NOMO-1 (cell line): ENCODE results near the gene NOVA2.

Experiments used
- DNase-seq, 2 experiments: peaks; one replicate each; lab custom pipeline; 2025; ENCODE audit not compliant: unreplicated experiment in 2 of 2; lab: John Stamatoyannopoulos, UW

The NOVA2 gene

DNA sequence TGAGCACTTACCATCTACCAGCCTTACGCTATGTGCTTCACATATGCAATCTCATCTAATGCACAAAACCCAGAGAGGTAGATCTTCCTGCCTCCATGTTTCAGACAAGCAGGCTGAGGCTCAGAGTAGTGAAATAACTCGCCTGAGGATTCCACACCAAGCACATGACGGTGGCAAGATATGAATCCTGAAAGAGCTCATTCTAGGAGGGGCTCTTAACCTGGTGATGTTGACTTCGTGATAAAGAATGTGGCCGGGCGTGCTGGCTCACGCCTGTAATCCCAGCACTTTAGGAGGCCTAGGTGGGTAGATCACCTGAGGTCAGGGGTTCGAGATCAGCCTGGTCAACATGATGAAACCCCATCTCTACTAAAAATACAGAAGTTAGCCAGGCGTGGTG, 5.0 kb downstream of the NOVA2 start:
- no peak for DNase-seq

DNA sequence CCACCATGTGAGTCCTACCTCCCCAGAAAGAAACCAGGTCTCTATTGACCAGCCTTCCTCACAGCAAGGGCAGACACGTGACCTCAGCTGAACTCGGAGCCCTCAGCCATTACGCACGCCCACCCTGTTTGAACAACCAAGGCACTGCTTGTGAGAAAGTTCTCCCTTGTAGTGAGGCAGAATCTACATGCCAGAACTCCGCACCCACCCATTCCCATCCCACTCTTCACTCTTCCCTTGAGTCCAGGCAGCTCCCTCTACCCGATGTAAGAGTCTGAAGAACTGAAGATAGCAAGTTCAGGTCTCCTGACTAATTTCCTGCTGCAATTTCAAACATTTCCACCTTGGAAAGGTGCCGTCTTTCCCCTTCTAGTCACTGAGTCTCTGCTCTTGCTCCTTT, 6.4 kb downstream of the NOVA2 start:
- DNase-seq = no peak

DNA sequence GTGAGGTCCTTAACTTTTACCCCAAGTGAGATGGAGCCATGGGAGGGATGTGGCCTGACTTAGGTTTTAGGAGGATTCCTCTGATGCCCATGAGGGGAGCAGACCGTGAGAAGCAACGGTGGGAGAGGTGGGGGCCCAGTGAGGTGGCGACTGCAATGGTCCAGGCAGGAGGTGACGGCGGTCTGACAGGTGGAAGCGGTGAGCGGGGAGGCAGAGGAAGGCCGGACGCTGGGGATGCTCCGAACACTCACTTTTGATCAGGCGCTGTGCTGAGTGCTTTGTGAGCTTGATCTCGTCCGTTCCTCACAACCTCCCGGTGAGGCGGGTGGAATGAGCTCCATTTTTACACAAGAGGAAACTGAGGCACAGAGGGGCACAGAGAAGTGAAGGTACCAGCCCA, 11.6 kb downstream of the NOVA2 start:
- DNase-seq = no peak

DNA sequence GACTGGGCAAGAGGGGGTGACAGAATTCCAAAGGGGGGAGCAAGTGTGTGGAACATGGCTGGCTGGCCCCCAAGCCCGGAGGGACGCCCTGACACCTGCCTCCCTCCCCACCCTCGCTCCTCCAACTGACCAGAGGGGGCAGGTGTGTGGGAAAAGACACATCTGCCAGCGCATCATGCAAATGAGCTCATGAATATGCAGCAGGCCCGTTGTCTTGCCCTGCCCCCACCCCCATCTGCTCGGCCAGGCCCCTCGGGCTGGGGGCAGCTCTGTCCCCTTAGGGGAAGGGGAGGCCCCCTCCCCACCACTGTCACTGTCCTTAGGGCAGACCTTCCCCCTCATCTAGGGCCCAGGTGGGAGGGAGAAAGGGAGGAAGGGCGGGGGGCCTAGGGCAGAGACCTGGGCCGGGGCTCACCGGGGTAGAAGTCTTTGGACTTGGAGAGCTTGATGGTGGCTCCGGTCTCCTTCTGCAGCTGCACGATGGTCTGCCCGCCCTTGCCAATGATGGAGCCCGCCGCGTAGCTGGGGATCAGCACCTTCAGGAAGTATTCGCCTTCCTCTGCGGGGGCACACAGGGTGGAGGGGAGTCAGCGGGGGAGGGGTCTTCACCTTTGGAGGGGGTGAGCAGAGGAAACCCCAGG, 12.9 kb downstream of the NOVA2 start:
- DNase-seq = no peak

DNA sequence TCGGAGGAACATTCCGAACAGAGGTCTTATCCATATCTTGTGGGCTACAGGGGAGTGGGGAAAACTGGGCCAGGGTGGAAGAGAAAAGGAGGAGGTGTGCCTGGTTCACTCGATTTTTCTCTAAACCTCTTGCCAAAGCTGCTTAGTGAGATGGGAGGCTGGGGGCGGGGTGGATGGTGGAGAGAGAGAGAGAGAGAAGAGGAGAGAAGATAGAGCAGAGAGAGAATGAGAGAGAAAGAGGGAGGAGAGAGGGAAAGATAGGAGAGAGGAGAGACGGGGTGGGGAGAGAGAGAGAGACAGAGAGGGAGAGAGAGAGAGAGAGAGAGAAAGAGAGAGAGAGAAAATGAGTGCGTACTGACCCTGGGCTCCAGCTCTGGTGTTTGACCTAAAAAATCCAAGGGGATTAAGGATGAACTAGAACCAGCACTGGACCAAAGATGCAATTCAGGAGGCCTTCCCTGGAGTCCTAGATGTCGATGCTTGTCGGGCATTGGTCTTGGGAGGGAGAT, 14.1 kb downstream of the NOVA2 start:
- DNase-seq = no peak

DNA sequence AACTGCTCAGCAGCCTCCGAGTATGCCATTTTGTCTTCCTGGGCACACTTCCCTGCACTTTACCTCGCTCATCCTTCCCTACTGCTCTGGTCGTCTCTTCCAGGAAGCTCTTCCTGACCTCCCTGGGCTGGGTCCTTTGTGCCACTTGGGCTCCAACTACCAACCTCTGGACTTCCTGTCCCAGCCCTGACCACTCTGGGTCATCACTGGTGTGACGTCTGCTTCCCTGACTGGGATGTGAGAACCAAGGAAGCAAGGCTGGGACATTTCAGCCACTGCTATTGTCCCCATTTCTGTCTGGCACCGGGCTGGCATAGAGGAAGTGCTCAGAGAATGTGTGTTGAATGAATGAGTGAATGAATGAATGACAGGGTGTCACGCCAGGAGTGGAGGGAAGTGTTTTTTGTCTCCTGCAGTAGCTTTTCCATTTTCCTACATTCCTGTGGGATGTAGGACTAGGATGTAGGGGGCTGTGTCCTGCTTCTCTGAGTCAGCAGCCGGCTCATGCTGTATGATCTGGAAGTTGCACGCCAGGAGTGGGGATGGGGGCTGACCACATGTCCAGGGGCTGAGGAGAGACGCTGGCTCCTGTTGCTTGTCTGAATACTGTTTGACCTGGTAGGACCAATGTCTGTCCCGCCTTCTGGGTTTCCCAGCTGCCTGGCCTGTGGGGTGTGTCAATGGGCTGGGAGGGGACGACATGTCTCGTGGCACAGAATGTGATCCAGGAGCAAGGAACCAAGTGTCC, 14.7 kb downstream of the NOVA2 start:
- DNase-seq = no peak

DNA sequence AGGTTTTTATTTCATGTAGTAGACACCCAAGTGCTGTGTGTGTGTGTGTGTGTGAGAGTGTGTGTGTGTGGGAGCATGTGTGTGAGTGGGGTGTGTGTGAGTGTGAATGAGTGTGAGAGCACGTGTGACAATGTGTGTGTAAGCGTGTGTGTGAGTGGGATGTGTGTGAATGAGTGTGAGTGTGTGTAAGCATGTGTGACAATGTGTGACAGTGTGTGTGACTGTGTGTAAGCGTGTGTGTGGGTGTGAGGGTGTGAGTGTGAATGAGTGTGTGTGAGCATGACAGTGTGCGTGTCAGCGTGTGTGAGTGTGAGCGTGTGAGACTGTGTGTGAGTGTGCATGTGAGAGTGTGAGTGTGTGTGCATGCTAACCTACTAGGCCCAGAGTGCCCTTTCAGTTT, 15.3 kb downstream of the NOVA2 start:
- no peak for DNase-seq

DNA sequence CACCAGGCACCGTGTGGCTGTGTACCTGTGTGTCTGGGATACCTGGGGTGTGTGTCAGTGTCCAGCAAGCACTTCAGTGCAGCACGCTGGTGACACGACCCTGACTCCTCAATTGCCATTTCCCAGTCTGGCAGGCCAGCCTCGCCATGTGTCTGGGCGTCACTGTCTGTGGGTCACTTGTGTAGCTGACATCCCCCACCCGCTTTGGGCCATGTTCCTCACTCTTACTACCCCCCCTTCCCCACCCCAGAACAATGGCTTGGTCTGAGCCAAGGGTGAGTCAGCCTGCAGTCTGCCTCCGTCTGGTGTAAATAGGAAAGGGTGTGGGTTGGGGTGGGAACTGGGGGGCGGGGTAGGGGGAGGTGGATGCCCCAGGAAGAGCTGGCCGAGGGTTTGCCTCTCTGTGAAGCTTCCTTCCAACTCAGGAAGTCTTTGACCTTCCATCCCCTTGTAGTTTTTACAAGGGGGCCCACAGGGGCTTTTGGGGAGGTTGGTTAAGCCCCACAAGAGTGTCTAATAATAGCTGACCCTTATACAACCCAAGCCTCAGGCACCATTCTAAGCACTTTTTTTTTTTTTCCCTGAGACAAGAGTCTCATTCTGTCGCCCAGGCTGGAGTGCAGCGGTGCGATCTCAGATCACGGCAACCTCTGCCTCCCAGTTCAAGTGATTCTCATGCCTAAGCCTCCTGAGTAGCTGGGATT, 17.6 kb downstream of the NOVA2 start:
- no peak for DNase-seq

DNA sequence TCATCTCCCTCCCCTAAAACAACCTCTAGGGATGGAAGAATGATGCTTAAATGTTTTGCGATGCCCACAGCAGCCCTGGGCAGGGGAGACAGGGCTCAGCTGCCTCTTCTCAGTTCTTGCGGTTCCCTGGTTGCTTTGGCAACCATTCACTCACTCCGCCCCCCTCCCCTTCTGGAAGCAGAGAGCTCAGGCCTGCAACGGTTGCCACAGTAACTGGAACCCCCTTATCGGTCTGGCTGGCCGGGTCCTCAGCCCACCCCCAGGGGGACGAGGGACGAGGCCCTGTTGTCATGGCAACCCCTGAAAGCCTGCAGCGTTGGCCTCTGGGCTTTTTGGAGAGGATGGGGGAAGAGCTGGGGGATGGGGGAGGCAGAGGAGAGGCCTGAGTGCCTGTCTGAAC, 19.5 kb downstream of the NOVA2 start:
- no peak for DNase-seq

DNA sequence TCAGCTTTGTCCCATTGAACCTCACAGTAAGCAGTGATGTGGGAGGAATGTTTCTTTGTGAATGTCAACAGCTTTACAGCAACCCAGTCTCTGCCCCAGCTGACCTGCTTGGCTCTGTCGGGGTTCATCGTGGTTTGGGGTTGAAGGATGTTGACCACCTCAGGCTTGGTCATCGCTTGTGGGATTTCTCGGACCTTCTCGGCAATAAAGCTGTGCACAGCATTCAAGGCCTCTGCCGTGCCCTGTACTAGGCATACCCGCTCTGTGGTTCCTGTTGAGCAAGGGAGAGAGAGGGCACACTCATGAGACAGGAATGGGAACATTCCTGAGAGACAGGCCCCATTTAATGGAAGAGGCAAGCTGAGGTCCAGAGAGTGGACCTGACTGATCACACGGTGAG, 20.0 kb downstream of the NOVA2 start:
- DNase-seq = no peak

DNA sequence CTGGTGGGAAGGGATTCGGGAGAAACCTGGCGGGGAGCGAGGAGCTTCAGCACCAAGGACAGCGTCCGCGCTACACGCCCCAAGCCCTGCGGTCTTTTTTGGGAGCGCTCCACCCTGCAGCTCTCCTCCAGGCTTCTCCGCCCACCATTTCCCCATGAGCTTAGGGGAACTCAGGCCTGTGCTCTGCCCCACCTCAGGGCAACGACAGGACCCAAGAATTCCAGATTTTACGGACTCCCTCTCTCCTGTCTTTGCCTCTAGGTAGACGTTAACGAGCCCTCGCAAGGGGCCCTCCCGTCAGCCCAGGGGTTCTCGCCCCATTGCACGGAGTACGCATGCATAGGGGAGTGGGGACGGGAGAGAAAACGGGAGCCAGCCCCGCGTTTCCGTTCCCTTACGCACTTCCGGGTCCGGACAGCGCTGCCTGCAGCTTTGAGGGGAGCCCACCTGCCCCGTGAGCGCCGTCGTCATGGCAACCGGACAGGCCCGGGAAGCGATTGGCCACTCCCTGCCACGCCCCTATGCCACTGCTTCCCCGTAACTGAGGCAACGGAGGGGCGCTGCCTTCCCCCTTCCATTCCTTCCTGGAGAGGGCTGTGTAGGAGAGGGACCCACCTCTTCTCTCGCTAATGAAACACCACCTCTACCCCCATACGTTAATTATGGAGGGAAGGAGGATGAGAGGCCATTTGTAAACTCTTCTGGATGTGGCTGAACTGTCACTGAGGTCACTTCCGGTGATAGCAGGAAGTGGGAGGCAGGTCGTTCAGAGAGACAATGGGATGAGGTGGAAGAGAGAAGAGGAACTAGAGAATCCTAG, 20.8 kb downstream of the NOVA2 start:
- no peak for DNase-seq

DNA sequence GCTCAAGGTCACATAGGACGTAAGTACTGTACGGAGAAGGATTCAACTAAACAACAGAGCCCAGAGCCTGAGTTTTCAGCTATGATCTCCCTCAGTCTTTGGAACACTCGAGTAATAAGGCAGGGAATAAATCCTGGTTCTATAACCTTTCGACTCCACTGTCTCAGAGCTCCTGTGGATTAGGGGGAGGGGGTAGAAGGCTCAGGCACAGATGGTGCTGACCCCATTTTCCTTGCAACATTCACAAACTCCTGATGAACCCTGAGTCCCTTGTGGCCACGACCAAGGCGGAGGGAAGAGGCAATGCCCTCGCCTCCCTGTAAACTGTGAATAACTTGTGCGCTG, 21.4 kb downstream of the NOVA2 start:
- no peak for DNase-seq

DNA sequence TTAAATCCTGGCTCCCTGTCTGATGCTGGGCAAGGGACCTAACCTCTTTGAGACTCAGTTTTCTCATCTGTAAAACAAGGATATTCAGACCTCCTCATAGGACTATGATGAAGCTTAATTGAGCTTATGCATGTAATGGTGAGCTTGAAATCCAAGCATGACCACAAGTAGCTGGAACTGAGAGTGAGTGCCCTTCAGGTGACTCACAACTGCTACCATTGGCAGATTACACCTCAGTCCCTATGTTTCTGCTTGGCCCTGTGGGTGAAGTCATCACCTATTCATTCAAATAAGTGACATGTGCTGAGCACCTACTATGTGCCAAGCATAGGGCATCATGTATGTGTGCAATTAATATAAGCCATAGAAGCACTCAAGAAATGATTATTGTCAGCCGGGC, 25.7 kb downstream of the NOVA2 start:
- no peak for DNase-seq

DNA sequence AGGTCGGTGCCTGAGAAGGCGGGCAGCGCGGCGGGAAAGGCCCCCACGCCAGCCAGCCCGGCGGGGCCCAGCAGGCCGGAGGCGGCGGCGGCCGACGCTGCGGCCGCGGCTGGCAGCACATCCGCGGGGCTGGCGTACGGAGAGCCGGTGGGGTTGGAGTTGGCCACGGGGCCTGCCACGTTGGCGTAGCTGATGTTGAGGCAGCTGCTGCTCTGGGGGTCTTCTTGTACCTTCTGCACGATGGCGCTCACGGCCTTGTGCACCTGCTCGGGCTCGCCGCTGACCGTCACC, 33.2 kb downstream of the NOVA2 start:
- no peak for DNase-seq

DNA sequence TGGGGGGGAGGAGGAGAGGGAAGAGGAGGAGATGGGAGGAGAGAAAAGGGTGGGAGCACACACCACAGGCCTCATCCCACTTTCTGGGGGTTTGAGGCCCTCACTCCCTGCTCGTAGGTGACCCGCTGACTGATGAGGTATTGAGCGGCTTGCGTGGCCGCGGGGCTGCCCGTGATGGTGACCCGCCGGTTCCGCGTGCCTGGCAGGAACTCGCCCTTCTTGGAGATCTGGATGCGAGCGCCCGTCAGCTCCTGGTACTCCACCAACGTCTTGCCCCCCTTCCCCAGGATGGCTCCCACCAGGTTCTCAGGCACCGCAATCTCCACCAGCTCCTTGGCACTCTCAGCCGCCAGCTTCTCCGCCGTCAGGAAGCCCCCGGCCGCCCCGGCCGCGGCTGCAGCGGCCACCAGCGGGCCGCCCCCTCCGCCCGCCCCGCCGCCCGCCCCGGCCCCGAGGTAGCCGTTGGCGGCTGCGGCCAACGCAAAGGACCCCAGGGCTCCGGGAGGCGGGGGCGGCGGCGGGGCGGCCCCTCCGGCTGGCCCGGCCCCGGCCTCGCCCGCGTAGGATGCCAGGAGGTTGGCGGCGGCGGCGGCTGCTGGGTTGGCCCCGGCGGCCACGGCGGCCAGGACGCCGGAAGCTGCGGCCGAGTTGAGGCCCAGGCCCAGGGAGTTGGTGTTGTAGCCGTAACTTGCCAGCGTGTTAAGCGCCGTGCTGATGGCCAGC, 33.7 kb downstream of the NOVA2 start:
- DNase-seq = no peak

DNA sequence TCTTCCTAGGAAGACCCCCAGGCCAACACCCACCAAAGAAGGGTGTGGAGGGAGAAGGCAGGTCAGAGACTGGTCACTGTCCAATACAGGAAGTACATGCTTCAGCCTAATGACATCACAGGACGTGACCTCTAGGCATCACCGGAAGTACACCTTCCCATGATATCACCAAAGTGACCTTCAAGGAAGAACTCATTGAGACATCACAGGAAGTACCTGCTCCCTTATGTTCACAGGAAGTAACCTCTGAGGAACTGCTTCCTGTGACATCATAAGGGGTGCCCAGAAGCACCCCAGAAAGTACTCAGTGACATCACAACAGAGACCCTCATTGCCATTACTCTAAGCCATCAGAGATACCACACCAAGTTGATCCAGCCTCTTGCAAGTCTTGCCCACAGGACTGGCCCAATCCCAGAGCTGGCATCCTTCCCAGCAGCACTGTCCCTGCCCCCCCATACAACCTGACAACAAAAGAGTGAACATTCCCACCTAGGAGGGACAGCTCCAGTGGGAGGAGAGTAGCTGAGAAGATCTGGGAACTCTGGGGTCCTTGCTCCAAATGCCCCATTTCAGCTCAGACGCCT, 34.8 kb downstream of the NOVA2 start:
- DNase-seq = no peak

DNA sequence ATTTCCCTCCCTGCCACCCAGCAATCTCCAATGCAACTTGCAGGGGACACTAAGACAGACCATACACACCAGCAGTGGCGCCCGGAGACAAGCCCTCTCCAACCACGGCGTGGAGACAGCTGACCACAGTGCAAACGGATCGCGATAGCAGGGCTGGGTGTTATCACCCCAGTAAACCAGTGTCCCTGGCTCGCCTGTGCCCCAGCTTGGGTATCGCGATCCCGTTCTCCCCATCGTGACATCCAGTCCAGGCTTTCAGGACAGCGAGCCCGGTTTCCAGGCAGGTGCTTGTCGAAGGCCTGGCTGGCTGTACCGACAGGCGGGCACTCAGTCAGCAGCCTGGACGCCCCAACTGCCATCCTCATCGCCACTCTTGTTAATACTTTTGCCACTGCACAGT, 38.4 kb downstream of the NOVA2 start:
- DNase-seq = no peak

DNA sequence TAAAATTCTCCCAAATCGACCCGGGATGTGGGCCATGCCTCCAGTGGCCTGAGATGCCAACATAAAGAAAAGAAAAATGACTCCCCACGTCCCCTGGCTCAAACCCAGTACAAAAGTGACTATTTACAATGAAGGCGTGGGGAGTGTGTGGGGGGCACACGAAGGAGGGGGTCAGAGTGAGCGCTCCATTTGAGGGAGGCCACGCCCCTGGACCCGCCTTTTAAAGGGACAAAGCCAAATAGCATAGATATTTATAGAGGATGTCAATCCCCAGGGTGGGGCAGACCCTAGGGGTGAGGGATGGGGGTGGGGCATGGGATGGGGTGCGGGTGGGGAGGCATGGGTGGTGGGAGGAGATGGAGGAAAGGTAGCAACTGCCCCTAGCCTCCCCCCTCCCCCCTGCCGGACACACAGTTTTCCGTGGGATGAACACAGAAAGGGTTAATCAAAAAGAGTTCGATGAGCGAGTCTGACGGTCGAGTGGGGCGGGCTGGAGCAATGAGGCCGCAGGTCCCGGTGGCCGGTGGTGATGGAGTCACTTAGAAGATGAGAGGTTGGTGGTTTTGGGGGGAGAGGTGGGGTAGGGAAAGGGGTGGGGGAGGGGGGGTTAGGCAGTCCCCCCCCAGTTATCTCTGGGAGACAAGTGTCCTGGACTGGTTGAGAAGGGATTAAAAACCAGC, 39.0 kb downstream of the NOVA2 start:
- no peak for DNase-seq

DNA sequence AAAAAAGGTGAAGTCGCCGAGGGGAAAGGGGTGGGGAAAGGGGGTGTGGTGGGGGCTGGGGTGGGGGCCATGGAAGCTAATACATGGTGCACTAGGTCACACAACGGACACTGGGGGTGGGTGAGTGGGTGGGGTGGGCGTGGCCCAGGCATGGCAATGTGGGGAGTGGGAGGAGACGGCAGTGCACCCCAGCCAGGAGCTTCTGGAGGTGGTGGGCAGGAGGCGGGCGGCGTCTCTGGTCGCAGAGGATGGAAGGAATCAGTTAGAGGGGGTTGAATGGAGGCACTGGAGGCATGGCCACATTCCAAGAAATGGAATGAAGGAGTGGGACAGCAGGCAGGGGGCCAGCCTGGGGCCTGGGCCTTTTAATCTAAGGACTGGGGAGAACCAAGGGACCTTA, 39.9 kb downstream of the NOVA2 start:
- DNase-seq = no peak

DNA sequence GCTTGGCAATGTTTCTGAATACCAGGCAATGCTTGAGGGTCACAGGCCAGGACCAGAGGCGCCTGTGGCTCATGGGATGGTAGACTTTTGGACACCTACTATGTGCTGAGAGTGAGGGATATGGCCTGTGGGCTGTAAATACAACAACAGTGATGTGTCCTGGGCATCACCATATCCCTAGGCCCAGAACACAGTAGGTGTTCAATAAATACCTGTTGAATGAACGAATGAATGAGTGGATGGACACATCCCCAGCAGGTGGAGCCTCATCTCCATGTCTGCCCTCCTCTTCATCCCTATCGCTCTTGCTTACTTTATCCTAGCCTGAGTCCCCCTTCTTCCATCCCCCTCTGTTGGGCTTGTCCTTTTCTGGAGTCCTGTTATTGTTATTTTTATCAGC, 42.6 kb downstream of the NOVA2 start:
- DNase-seq = no peak
